Thyroid gland (tissue), 4 donors: Measurements from ENCODE around the gene C2orf80. TPM values are rescaled to one million over a fixed set of nuclear protein-coding genes. Genes with fewer than 3 reads are reported as not detected.
"Not testable (repeated sequence)": the region's sequence is repeated elsewhere in the genome, so short reads cannot be mapped to it uniquely, and the experiment has no call there.

Experiments used
- DNase-seq, 2 donors: peaks; one replicate each; pipeline ENCODE4 v3.0.0-alpha.2; 2019
- H3K27ac ChIP-seq, 3 donors: fragments of 200-600 bp; sonication (generic); 1 replicate in 2 of 3; 2 replicates in 1 of 3; pipeline ENCODE4 v1.5.1; 2016 to 2019; ENCODE audit warnings: mild to moderate bottlenecking in 1 of 3, moderate library complexity in 1 of 3
- H3K27me3 ChIP-seq: fragments of 200-600 bp; sonication (generic); one replicate; pipeline ENCODE4 v1.5.1; 2019
- H3K36me3 ChIP-seq, 2 donors: fragments of 200-600 bp; sonication (generic); one replicate each; pipeline ENCODE4 v1.5.1; 2016 to 2019
- H3K4me1 ChIP-seq, 2 donors: fragments of 200-600 bp; sonication (generic); one replicate each; pipeline ENCODE4 v1.5.1; 2017 to 2019
- H3K4me3 ChIP-seq, 3 donors: fragments of 200-600 bp; sonication (generic); replicated peaks in 1 of 3; 1 replicate in 2 of 3; 2 replicates in 1 of 3; pipeline ENCODE4 v1.5.1; 2016; ENCODE audit warnings: mild to moderate bottlenecking in 1 of 3
- H3K9me3 ChIP-seq: fragments of 200-600 bp; sonication (generic); one replicate; pipeline ENCODE4 v1.5.1; 2017
- CTCF ChIP-seq, 6 experiments: fragments of 200-600 bp in 3 of 6; fragments of 450-650 bp in 3 of 6; sonication (generic) in 3 of 6; IDR thresholded peaks; one replicate each; pipeline ENCODE4 v1.5.1; 2016 to 2019; ENCODE audit warnings: antibody characterized with exemption in 6 of 6, mild to moderate bottlenecking in 2 of 6, inconsistent platforms in 1 of 6, moderate library complexity in 1 of 6
- POLR2A ChIP-seq, 2 donors: fragments of 450-650 bp; IDR thresholded peaks; one replicate each; pipeline ENCODE4 v1.6.1; 2017; ENCODE audit warnings: antibody characterized with exemption in 2 of 2, mild to moderate bottlenecking in 2 of 2, moderate library complexity in 1 of 2
- WGBS, 2 donors: methylation state at CpG; one replicate each; pipeline ENCODE4 v1.1.5; 2017; 5-methylcytosine and 5-hydroxymethylcytosine counted together
- intact Hi-C: fragments of 100-400 bp; cut with DNase I; formaldehyde crosslinking; loops from one replicate; pipeline ENCODE4 v1.15.1; 2023
- total RNA-seq, 4 donors: library from RNA; depleted of rRNA; stranded (reverse); fragments of >200 nt; gene quantifications; one replicate each; pipeline ENCODE4 v1.2.3, GENCODE V29; 2016

The C2orf80 gene
- total RNA-seq, 4 donors from 2014 or later: not detected

- H3K36me3 ChIP-seq: no peaks in the 10 kb centered on the region
- intact Hi-C loops: no loop called here
- TF ChIP-seq POLR2A (IDR thresholded peaks at IDR 0.05) (no peak), CTCF (IDR thresholded peaks at IDR 0.05) (no peak)
- no peaks in the 10 kb centered on the region for H3K9me3 ChIP-seq
- peaks cover 0 to 4% of the 10 kb centered on the region in 2 donors for H3K4me1 ChIP-seq
- H3K4me3 ChIP-seq: no peak overlapping the region
- no peak overlapping the region for H3K27ac ChIP-seq
- WGBS, 2 donors: 91 to 98% methylated on average over 1 of the region's 1 CpG
- peaks cover 4% of the 10 kb centered on the region for H3K27me3 ChIP-seq
- DNase-seq: no peak
These were observed 67.6 kb downstream of the C2orf80 start for GRCh38 chr2:208122248-208122647.

- Histone ChIP-seq H3K27ac (no peak overlapping the region), H3K9me3 (no peaks in the 10 kb centered on the region), H3K36me3 (no peaks in the 10 kb centered on the region), H3K27me3 (peaks cover 6% of the 10 kb centered on the region), H3K4me1 (no peaks in the 10 kb centered on the region), H3K4me3 (no peak overlapping the region)
- no peak for DNase-seq
- TF ChIP-seq POLR2A (IDR thresholded peaks at IDR 0.05) (no peak), CTCF (IDR thresholded peaks at IDR 0.05) (no peak)
- intact Hi-C loops: no loop called here
- WGBS, 2 donors: 93 to 99% methylated on average over 3 of the region's 3 CpGs
These were observed 70.9 kb downstream of the C2orf80 start for GRCh38 chr2:208118918-208119317.

- H3K4me3 ChIP-seq, H3K9me3 ChIP-seq, H3K36me3 ChIP-seq, H3K27ac ChIP-seq, intact Hi-C loops, H3K4me1 ChIP-seq, H3K27me3 ChIP-seq, DNase-seq: not testable (repeated sequence)
- WGBS, 2 donors: 93 to 97% methylated on average over 11 of the region's 11 CpGs
These were observed 72.4 kb downstream of the C2orf80 start for GRCh38 chr2:208117390-208117789.

Other genes starting within 250 kb of the C2orf80 start
- 10 to 100 TPM; 42.2 to 53.0 (median 44.5) TPM for gene PLEKHM3, start 164.5 kb downstream of the C2orf80 start, total RNA-seq
- not detected for gene CRYGD, start 65.5 kb downstream of the C2orf80 start, total RNA-seq
- gene CRYGC, start 60.2 kb downstream of the C2orf80 start, total RNA-seq: not detected
- not detected for gene CRYGB, start 43.9 kb downstream of the C2orf80 start, total RNA-seq
- not detected for gene CRYGA, start 26.4 kb downstream of the C2orf80 start, total RNA-seq
- 10 to 100 TPM; 53.9 to 90.2 (median 61.6) TPM for gene IDH1, start 65.0 kb upstream of the C2orf80 start, total RNA-seq
- gene PIKFYVE, start 76.2 kb upstream of the C2orf80 start, total RNA-seq: 10 to 100 TPM; 35.2 to 51.3 (median 41.7) TPM
- gene PTH2R, start 216.8 kb upstream of the C2orf80 start, total RNA-seq: not detected